Activated CD8-positive, alpha-beta T cell treated with anti-CD3 and anti-CD28 coated beads for 36 hours (primary cell): Measurements from ENCODE around the gene TBC1D2B. TPM values are rescaled to one million over a fixed set of nuclear protein-coding genes. Genes with fewer than 3 reads are reported as not detected.
A peak's percentile ranks its signal among the peaks of the same experiment; 100 is the strongest.
"Not testable (repeated sequence)": the region's sequence is repeated elsewhere in the genome, so short reads cannot be mapped to it uniquely, and the experiment has no call there.

Experiments used
- ATAC-seq: fragments of 200-7000 bp; cut with Tn5 transposase; one replicate; pipeline ENCODE4 v1.10.0; 2021; ENCODE audit warnings: mild to moderate bottlenecking, moderate library complexity
- CTCF ChIA-PET: fragments of 350-600 bp; sonication (Branson Sonifier 250); formaldehyde crosslinking; loops from one replicate; lab custom pipeline; 2021; ENCODE audit warnings: antibody characterized with exemption; lab: Charles Lee
- POLR2A ChIA-PET: fragments of 350-600 bp; sonication (Branson Sonifier 250); formaldehyde crosslinking; loops from one replicate; lab custom pipeline; 2021; ENCODE audit warnings: antibody characterized with exemption; lab: Charles Lee
- DNase-seq: peaks from one replicate; pipeline ENCODE4 v3.0.0-alpha.2; 2020
- H3K27ac Mint-ChIP-seq: one replicate; pipeline ENCODE4 v1.8.0; 2021; ENCODE audit warnings: mild to moderate bottlenecking, mixed read lengths
- H3K27me3 Mint-ChIP-seq: one replicate; pipeline ENCODE4 v1.8.0; 2021; ENCODE audit warnings: mixed read lengths
- H3K36me3 Mint-ChIP-seq: one replicate; pipeline ENCODE4 v1.8.0; 2021; ENCODE audit warnings: low read depth, mixed read lengths
- H3K4me1 Mint-ChIP-seq: one replicate; pipeline ENCODE4 v1.8.0; 2021; ENCODE audit warnings: low read depth, mixed read lengths
- H3K4me3 Mint-ChIP-seq: one replicate; pipeline ENCODE4 v1.8.0; 2021; ENCODE audit warnings: mild to moderate bottlenecking, moderate library complexity, mixed read lengths
- H3K9me3 Mint-ChIP-seq: one replicate; pipeline ENCODE4 v1.8.0; 2021; ENCODE audit warnings: mixed read lengths
- CTCF ChIP-seq: fragments of 200-600 bp; IDR thresholded peaks from one replicate; pipeline ENCODE4 v1.8.0; 2022; ENCODE audit warnings: antibody characterized with exemption, mild to moderate bottlenecking
- intact Hi-C: fragments of 100-400 bp; cut with micrococcal nuclease; formaldehyde crosslinking; loops from one replicate; pipeline ENCODE4 v1.10.0; 2022
- total RNA-seq, 2 experiments: library from RNA; stranded (reverse); gene quantifications; one replicate each; pipeline ENCODE4 v1.2.3, GENCODE V29; 2021

TBC1D2B gene
- total RNA-seq, 2 experiments from 2014 or later = 62.9 to 65.7 TPM

- POLR2A ChIA-PET = no interaction called here
- DNase-seq = no peak
- intact Hi-C loops = no loop called here
- Mint-ChIP-seq H3K9me3 (no peaks in the 10 kb centered on the region), H3K36me3 (no peaks in the 10 kb centered on the region), H3K27ac (peak overlapping the region; percentile 18), H3K4me3 (no peak overlapping the region), H3K27me3 (no peaks in the 10 kb centered on the region), H3K4me1 (peaks cover 20% of the 10 kb centered on the region)
- ATAC-seq = no peak
- CTCF ChIA-PET = interaction anchor here (1.5 kb wide), 1 partner anchor 251 kb away, joined by 4 read pairs; no protein-coding TSS in a partner anchor
- no peak for TF ChIP-seq CTCF
Observed at GRCh38 chr15:77988347-77989295, 88.9 kb downstream of the TBC1D2B start.

GRCh38 chr15:77987765-77988136 is 89.8 kb downstream of the TBC1D2B start:
- POLR2A ChIA-PET, ATAC-seq, H3K9me3 Mint-ChIP-seq, H3K27me3 Mint-ChIP-seq, H3K27ac Mint-ChIP-seq, DNase-seq, H3K4me3 Mint-ChIP-seq, intact Hi-C loops, H3K36me3 Mint-ChIP-seq: not testable (repeated sequence)
- peaks cover 17% of the 10 kb centered on the region for H3K4me1 Mint-ChIP-seq
- CTCF ChIA-PET = interaction anchor here (1.1 kb wide), 1 partner anchor 208 kb away, joined by 4 read pairs; no protein-coding TSS in a partner anchor

- Mint-ChIP-seq H3K27me3 (peaks cover 2% of the 10 kb centered on the region), H3K36me3 (no peaks in the 10 kb centered on the region), H3K4me3 (no peak overlapping the region), H3K27ac (no peak overlapping the region), H3K4me1 (peaks cover 17% of the 10 kb centered on the region), H3K9me3 (no peaks in the 10 kb centered on the region)
- intact Hi-C loops = no loop called here
- no peak for TF ChIP-seq CTCF
- ATAC-seq (no peak), DNase-seq (no peak)
- POLR2A ChIA-PET = no interaction called here
- CTCF ChIA-PET = interaction anchor here (1.1 kb wide), 1 partner anchor 208 kb away, joined by 4 read pairs; no protein-coding TSS in a partner anchor
Observed at GRCh38 chr15:77986891-77987764, 90.4 kb downstream of the TBC1D2B start.

- Mint-ChIP-seq H3K4me3 (no peak overlapping the region), H3K27ac (no peak overlapping the region), H3K27me3 (peaks cover 2% of the 10 kb centered on the region), H3K36me3 (no peaks in the 10 kb centered on the region), H3K9me3 (no peaks in the 10 kb centered on the region), H3K4me1 (peaks cover 12% of the 10 kb centered on the region)
- no peak for DNase-seq
- ChIA-PET POLR2A (no interaction called here), CTCF (interaction anchor here (1.0 to 2.1 kb wide), 2 partner anchors 19 to 122 kb away, joined by 4 to 5 read pairs; no protein-coding TSS in a partner anchor)
- no peak for TF ChIP-seq CTCF
- intact Hi-C loops = no loop called here
- ATAC-seq = no peak
Observed at GRCh38 chr15:77985931-77986480, 91.5 kb downstream of the TBC1D2B start.
